ENCODE data around the gene GLMP. TPM values are rescaled to one million over a fixed set of nuclear protein-coding genes. Genes with fewer than 3 reads are reported as not detected.

The GLMP gene
- total RNA-seq, 1 experiment from 2014 or later: 79.0 TPM

GRCh38 chr1:156293098-156293434 lies 2.4 kb downstream of the GLMP start:
- DNase-seq (ENCODE audit: low read depth): no peak
- in situ Hi-C loops (cut with HindIII; ENCODE audit: low pct_unique_long_range_greater_than_20kb, low sequenced_read_pairs): no loop called here

DNA sequence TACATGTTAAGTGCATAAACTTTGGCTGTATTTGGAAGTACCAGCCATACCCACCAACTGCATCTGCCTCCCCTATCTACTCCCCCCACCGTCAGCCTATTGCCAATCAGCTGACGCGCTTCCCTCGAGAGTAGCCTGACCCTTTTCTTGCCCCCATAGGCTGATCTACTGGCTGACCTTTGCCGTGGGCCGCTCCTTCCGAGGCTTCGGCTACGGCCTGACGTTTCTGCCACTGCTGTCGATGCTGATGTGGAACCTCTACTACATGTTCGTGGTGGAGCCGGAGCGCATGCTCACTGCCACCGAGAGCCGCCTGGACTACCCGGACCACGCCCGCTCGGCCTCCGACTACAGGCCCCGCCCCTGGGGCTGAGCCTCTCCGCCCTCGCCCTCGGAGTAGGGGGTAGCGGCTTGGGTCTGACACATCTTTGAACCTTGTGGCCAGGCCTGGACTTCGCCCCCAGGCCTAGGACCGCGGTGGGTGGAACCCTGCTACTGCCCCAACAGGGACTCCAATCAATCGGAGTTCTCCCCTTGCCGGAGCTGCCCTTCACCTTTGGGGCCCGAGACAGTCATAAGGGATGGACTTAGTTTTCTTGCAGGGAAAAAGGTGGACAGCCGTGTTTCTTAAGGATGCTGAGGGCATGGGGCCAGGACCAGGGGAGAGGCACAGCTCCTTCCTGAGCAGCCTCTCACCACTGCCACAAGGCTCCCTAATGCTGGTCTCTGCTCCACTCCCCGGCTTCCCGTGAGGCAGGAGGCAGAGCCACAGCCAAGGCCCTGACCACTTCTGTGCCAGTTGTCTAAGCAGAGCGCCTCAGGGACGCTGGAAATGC lies 4.0 kb downstream of the GLMP start:
- in situ Hi-C loops (cut with HindIII; ENCODE audit: low pct_unique_long_range_greater_than_20kb, low sequenced_read_pairs): no loop called here
- DNase-seq (ENCODE audit: low read depth): peak; percentile 78

DNA sequence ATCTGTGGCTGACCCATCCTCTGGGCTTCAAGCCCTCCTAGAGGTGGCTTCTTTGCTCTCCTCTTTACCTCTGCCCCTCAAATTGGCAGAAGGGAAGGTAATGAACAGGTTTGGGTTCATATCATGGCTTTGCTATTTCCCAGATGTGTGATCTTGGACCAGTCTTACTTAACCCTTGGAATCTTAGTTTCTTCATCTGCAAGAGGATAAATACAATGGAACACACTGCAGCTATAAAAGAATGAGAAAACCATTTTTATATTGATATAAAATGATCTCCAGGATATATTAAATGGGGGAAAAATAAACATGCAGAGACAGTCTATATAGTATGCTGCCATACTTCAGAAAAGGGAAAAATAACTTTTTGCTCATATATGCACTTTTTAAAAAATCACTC lies 5.6 kb downstream of the GLMP start:
- DNase-seq (ENCODE audit: low read depth): no peak
- in situ Hi-C loops (cut with HindIII; ENCODE audit: low pct_unique_long_range_greater_than_20kb, low sequenced_read_pairs): no loop called here

GRCh38 chr1:156286061-156286460 lies 9.4 kb downstream of the GLMP start:
- in situ Hi-C loops (cut with HindIII; ENCODE audit: low pct_unique_long_range_greater_than_20kb, low sequenced_read_pairs): no loop called here
- no peak for DNase-seq (ENCODE audit: low read depth)

DNA sequence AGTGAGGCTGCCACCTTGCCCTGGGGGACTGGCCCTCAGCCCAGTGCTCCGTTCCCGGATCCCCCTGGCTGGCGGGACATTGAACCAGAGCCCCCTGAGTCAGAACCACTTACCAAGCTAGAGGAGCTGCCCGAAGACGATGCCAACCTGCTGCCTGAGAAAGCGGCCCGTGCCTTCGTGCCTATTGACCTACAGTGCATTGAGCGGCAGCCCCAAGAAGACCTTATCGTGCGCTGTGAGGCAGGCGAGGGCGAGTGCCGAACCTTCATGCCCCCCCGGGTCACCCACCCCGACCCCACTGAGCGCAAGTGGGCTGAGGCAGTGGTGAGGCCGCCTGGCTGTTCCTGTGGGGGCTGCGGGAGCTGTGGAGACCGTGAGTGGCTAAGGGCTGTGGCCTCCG lies 10.0 kb downstream of the GLMP start:
- in situ Hi-C loops (cut with HindIII; ENCODE audit: low pct_unique_long_range_greater_than_20kb, low sequenced_read_pairs): no loop called here
- no peak for DNase-seq (ENCODE audit: low read depth)

- in situ Hi-C loops (cut with HindIII; ENCODE audit: low pct_unique_long_range_greater_than_20kb, low sequenced_read_pairs): no loop called here
- DNase-seq (ENCODE audit: low read depth): no peak
Measured at GRCh38 chr1:156284757-156285156, 10.7 kb downstream of the GLMP start.

DNA sequence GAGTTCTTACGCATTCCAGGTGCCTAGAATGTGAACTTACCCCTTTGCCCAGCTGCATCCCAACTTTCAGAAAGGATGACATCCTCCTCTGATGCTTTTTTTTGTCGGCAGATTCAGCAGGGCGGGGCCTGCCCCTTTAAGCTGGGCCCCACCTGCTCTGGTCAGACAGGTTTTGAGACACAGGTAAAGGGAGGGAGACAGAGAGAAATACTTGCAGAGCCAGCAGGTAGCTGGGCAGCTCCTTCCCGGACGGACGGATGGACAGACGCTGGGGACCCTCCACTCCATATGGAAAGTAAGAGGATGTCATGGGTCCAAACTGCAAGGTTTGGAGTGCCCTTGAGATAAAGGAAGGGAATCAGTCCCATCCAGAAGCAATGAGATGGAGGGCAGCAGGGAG lies 11.4 kb downstream of the GLMP start, which contains the start of gene TMEM79:
Gene TMEM79, plus strand, starts transcription at position 214 of the 400 bp plus-strand sequence. CDS start 902 bp downstream, outside the sequence.
- DNase-seq (ENCODE audit: low read depth): no peak
- in situ Hi-C loops (cut with HindIII; ENCODE audit: low pct_unique_long_range_greater_than_20kb, low sequenced_read_pairs): no loop called here

- in situ Hi-C loops (cut with HindIII; ENCODE audit: low pct_unique_long_range_greater_than_20kb, low sequenced_read_pairs): no loop called here
- no peak for DNase-seq (ENCODE audit: low read depth)
Measured at GRCh38 chr1:156283521-156283920, 12.0 kb downstream of the GLMP start.

- in situ Hi-C loops (cut with HindIII; ENCODE audit: low pct_unique_long_range_greater_than_20kb, low sequenced_read_pairs): no loop called here
- DNase-seq (ENCODE audit: low read depth): peak; percentile 93
Measured at GRCh38 chr1:156282479-156283222, 12.8 kb downstream of the GLMP start, which contains the start of gene SMG5. Gene SMG5, minus strand, starts transcription at chr1:156282825. Its CDS starts 145 bp downstream, at chr1:156282680.

GRCh38 chr1:156281693-156282478 lies 13.6 kb downstream of the GLMP start:
- in situ Hi-C loops (cut with HindIII; ENCODE audit: low pct_unique_long_range_greater_than_20kb, low sequenced_read_pairs): no loop called here
- DNase-seq (ENCODE audit: low read depth): peak; percentile 56

GRCh38 chr1:156281281-156281680 lies 14.2 kb downstream of the GLMP start:
- in situ Hi-C loops (cut with HindIII; ENCODE audit: low pct_unique_long_range_greater_than_20kb, low sequenced_read_pairs): no loop called here
- no peak for DNase-seq (ENCODE audit: low read depth)

GRCh38 chr1:156279837-156280236 lies 15.6 kb downstream of the GLMP start:
- in situ Hi-C loops (cut with HindIII; ENCODE audit: low pct_unique_long_range_greater_than_20kb, low sequenced_read_pairs): no loop called here
- no peak for DNase-seq (ENCODE audit: low read depth)

- no peak for DNase-seq (ENCODE audit: low read depth)
- in situ Hi-C loops (cut with HindIII; ENCODE audit: low pct_unique_long_range_greater_than_20kb, low sequenced_read_pairs): no loop called here
Measured at GRCh38 chr1:156276966-156277381, 18.5 kb downstream of the GLMP start.

GRCh38 chr1:156276532-156276931 lies 18.9 kb downstream of the GLMP start:
- in situ Hi-C loops (cut with HindIII; ENCODE audit: low pct_unique_long_range_greater_than_20kb, low sequenced_read_pairs): no loop called here
- DNase-seq (ENCODE audit: low read depth): no peak

- DNase-seq (ENCODE audit: low read depth): no peak
Measured at GRCh38 chr1:156270314-156270713, 25.2 kb downstream of the GLMP start.

DNA sequence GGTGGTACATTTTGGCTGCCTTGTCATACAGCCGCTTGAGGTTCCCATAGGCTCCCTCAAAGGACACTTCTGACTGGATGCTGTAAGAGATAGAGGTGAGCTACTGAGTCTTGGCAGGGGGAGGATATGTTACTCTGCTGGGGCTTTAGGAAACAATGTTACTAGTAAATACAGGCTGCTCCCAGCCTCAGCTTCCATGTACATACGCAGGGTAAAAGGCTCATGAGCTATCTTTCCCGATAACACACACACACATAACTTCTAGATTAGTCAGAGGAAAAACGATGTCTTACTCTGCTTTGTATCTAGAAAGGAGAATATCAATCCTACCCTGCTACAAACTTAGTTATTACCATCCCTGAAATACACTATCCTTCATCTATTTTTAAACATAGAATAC lies 27.1 kb downstream of the GLMP start:
- in situ Hi-C loops (cut with HindIII; ENCODE audit: low pct_unique_long_range_greater_than_20kb, low sequenced_read_pairs): no loop called here
- DNase-seq (ENCODE audit: low read depth): no peak

More at GRCh38 chr1:156270314-156270713, 25.2 kb downstream of the GLMP start:
- in situ Hi-C loops (cut with HindIII; ENCODE audit: low pct_unique_long_range_greater_than_20kb, low sequenced_read_pairs): no loop called here

DNA sequence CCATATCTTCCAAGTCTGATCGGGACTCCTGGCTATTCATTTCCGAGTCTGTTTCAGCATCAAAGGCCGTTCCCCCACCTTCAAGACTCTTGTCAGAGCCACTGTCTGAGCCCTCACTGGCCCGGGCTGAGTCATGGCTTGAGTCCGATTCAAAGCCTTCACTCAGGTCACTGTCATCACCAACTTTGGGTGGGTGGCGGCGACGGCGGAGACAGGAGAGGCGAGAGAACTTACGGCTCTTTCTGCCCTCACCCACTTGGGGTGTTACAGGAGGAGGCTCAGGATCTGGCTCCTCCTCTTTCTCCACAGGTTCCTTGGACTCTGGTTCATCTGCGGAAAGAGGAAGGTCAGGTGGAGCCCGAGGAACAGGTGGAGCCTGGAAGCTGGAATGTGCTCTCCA lies 29.4 kb downstream of the GLMP start:
- in situ Hi-C loops (cut with HindIII; ENCODE audit: low pct_unique_long_range_greater_than_20kb, low sequenced_read_pairs): no loop called here
- no peak for DNase-seq (ENCODE audit: low read depth)

DNA sequence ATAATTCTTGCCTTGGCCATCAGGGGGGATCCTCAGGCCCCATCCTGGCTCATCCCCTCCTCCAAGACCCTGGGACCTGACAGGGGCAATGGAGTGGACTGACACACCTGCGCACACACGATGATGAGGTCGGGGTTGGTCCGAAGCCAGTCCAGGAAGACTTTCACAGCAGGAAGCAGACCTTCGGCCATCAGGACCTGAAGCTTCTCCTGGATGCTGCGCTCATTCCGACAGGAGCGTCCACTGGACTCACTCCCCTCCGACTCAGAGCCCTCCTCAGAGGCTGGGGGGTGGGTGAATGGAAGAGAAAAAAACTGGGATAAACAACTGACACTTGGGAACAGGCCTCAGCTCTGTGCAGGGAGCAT lies 32.2 kb downstream of the GLMP start:
- no peak for DNase-seq (ENCODE audit: low read depth)
- in situ Hi-C loops (cut with HindIII; ENCODE audit: low pct_unique_long_range_greater_than_20kb, low sequenced_read_pairs): no loop called here

Measured in Caki2 (cell line).